HG03575 (cell line): ENCODE measurements around the gene KHSRP.
A peak's percentile ranks its signal among the peaks of the same experiment; 100 is the strongest.
"Not testable (repeated sequence)": the region's sequence is repeated elsewhere in the genome, so short reads cannot be mapped to it uniquely, and the experiment has no call there.

Source experiments
- ATAC-seq: cut with Tn5 transposase; IDR thresholded peaks from one replicate; pipeline ENCODE4 v1.9.1; 2021; ENCODE audit not compliant: unreplicated experiment, insufficient number of reproducible peaks, low FRiP score; ENCODE audit errors: extremely low read depth

Gene KHSRP

DNA sequence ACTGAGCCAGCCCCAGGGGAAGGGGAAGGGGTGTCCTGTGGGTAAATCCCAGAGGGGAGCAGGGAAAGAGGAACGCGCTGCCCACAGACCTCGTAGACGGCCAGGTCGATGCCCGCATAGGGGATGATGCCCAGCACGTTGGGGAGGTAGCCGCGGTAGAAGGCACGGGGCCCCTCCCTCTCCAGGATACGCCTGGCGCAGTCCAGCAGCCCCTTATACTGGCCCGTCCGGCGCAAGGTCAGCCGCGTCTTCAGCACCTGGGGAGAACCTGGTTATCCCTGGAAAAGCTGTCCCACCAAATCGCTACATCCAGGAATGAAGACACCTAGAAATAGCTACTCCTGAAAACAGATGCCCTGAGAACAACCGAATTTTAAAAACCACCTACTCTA is 27.6 kb upstream of the KHSRP start:
- no peak for ATAC-seq

DNA sequence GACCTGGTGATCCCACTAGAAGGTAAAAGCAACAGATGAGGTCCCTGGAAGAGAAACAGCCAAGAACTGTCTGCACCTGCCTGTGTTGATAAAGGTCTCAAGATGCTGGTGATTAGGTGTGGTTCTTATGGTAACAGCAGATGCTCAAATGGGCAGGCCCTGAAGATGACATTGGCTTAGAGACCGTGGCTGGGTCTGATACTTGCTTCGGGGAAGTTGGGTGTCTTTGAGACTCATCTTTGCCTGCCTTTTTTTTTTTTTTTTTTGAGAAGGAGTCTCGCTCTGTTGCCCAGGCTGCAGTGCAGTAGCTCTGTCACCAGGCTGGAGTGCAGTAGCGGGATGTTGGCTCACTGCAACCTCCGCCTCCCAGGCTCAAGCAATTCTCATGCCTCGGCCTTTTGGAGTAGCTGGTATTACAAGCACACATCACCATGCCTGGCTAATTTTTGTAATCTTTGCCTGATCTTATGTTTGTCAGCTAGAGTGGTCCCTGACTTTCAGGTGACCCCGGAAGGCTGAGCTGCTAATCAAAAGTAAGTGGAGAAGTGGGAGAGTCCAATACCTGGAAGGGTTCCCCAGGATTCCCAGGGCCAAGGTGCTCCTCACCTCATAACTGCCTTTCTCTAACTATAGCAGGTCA is 27.1 kb upstream of the KHSRP start:
- no peak for ATAC-seq

DNA sequence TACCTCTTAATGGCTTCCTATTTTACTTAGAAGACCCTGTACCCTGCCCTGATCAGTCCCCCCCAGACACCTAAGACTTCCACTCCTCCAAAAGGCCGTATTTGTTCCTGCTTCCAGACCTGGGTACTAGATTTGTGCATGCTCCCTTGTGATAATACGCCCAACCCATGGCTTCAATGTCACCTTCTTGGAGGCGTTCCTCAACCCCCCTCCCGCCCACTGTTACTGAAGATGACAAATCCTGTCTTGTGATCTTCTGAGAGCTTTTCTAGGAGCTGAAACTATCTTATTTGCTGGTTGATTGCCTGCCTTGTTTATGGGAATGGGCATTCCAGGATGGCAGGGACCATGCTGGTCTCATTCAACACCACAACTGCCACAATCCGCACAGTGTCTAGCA is 25.6 kb upstream of the KHSRP start:
- no peak for ATAC-seq

DNA sequence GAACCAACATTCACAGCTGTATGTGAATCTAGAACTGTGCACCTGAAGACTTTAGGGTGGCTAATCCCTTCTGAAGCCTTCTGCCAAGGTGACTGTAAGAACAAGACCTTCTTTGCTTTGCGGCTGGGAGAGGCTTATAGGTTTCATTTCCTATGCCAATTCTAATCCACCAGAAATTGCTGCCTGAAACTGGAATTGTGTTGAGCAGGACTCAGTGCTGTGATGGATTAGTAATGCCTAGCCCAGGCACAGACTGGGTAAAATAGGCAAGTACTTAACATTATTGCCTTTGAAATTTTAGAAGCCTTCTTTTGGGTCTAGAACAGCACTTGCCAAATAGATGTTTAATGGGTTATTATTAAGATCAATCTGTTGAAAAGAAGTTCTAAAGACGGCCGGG is 23.4 kb upstream of the KHSRP start:
- no peak for ATAC-seq

DNA sequence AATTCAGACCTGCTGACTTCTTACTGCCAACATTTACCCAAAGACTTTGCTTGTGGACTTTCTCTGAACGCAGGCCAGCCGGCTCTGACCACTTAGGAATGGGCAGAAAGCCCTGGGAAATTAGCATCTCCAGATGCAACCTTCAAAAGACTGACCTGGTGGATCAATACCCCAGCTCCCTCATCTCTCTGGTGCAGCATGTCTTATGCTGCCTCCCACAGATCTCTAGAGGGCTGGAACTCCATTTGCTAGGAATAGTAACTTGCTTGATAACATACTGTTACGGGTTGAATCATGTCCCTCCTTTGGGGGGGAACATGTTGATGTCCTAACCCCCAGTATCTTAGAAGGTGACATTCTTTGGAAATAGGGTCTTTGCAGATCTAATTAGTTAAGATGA is 21.8 kb upstream of the KHSRP start:
- no peak for ATAC-seq

DNA sequence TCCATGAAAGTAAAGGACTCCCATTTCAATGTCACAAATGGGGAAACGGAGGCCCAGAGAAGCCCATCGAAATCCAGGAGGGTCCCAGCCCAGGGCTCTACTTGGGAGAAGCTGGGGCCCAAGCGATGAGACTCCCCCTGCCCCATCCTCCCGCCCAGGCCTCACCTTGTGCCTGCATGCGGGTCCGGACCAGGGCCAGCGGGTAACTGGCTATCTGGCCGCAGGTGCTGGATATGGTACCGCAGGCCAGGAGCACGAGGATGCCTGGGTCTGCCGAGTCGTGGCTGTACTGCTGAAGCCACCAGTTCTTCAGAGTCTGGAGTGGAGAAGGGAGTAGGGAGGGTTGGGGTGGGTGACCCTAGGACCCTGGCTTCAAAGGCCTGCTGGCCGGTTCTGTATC is 19.4 kb upstream of the KHSRP start:
- ATAC-seq, result no peak

DNA sequence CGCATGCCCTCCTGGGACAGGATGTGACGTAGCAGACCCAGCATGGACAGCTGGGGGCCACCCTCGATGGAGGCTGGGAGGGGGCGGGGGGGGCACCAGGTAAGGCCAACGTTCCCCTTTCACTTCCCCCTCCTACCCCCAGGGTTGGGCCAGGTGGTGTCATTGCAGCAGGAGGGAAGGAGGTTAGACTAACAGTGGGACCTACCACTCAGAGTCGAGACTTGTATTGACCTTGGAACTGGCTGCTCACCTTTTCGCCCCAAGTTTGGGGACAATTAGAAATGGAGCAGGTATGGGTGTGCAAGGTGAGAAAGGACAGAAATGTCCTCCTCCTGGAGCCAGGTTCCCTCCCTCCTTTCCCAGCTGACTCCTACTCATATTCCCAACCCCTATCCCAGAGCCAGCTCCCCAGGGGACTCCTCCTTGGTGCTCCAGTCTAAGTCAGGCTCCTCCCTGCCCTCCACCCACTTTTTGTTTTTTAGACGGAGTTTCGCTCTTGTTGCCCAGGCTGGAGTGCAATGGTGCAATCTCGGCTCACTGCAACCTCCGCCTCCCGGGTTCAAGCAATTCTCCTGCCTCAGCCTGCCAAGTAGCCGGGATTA is 17.6 kb upstream of the KHSRP start:
- no peak for ATAC-seq

DNA sequence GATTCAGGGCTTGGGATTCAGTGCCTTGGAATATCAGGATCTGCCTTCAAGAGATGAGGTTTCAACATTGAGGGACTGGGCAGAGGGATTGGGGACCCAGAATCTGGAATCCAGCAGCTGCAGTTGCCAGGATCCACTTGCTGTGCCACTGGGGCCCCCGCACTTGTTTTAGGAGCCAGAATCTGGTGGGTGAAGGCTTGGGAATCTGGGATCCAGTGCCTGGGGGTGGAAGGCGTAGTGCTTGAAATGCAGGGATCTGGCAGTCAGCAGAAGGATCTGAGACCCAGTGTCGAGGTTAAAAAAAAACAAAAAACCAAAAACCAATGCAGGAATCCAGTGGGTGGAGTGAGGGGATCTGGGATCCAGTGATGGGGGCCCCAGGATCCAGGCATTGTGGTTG is 16.3 kb upstream of the KHSRP start:
- no peak for ATAC-seq

DNA sequence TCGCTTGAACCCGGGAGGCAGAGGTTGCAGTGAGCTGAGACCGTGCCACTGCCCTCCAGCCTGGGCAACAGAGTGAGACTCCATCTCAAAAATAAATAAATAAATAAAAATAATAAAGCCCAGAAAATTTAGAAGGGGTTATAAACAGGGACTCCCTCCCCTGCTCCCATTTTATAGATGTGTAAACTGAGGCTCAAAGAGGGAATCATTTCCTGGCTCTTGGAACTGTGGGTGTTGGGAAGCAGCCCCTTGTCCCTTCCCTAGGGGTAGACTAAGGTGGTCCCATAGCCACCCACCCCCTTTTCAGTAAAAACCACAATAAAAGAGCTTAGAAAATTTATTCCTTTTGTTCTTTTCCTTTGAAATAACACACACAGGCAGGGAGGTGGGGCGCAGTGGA is 15.1 kb upstream of the KHSRP start:
- ATAC-seq, result no peak

DNA sequence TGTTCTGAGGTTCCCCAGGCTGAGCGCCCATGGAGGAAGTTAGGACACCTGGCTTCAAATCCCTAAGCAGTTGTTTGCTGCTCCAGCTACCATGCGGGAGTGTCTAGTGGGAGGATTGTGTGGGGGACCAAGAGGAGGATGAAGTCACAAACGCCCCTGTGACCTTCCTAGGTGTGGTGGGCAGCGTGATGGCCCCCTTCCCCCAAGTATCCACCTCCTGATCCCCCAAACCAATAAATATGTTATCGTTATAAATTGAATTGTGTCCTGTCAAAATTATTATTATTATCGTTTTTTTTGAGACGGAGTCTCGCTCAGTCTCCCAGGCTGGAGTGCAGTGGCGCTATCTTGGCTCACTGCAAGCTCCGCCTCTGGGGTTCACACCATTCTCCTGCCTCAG is 9.1 kb upstream of the KHSRP start, which contains the start of gene SLC25A41:
TSS of gene SLC25A41 (minus strand) at position 101 of the 400 bp plus-strand sequence. CDS start at position 31, 70 bp downstream.
- ATAC-seq, result no peak

DNA sequence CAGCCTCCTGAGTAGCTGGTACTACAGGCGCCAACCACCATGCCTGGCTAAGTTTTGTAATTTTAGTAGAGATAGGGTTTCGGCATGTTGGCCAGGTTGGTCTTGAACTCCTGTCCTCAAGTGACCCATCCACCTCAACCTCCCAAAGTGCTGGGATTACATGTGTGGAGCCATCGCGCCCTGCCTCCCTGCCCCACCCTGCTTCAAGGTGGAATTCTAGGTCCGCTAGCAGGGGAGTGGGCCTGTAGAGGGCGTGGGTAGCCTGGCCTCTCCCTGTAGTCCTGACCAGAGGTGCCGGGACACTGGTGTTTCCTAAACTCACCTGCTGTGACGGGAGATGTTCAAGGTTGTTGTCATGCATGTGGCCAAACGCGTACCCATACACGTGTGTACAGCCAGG is 8.6 kb upstream of the KHSRP start:
- no peak for ATAC-seq

DNA sequence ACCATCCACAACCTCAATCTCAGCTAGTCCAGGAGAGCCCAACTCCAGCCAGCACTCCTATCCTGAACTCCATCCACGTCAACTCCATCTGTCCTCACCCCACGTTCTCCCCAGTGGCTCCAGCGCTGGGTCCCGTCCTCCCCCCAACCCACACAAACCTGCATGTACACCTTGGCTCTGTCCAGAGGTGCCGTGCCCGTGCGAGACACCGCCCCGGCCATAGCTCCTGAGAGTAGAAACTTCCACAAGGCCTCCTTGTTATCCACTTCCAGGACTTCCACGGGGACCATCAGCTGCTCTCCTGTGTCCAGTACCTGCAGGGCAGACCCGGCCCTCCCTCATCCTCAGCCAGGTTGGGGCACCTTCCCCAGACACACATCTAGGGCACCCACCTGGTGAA is 7.3 kb upstream of the KHSRP start:
- no peak for ATAC-seq

DNA sequence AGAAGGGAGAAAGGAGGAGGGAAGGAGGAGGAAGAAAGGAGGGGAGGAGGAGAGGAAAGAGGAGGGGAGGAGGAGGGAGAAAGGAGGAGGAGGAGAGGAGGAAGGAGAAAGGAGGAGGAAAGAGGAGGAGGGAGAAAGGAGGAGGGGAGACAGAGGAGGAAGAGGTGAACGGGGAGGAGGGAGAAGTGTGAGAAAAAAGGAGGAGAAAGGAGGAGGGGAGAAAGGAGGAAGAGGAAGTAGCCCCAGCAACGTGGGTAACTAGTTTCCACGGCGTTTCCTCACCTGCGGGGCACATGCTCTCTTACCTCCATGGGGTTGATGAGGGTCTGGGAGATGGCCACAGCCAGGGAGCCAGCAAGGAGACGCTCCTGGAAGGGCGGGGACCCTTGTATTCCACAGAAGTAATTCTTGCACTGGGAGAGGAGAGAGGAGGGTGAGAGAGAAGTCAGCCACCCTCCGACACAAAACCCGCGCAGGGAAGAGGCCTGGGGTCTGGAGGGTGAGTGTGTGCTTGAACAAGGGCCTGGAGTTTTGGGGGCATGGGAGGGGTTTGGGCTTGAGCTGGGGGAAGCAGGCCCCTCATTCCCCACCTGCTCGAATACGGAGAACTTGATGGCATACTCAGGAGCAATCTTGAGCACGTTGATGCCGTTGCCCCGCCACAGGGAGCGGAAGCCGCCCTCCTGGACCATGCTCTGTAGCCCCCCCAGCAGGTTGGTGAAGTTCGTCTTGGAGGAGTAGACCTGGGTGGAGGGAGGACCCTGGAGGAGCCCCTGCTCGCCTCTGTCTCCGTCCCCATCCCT is 5.0 kb upstream of the KHSRP start:
- ATAC-seq, result no peak

DNA sequence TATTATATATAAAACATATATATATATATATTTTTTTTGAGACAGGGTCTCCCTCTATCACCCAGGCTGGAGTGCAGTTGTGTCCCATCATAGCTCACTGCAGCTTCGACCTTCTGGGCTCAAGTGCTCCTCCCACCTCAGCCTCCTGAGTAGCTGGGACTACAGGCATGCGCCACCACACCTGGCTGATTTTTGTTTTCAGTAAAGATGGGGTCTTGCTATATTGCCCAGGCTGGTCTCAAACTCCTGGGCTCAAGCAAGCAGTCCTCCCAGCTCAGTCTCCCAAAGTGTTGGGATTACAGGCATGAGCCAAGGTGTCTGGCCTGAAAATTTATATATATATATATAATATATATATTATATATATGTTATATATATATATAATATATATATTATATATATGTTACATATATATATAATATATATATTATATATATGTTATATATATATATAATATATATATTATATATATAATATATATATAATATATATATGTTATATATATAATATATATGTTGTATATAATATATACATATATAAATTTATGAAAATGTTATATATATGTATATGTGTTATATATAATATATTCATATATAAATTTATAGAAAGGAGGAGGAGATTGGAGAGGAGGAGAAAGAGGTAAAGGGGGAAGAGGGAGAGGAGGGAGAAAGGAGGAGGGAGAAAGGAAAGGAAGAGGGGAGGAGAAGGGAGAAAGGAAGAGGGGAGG is 4.2 kb upstream of the KHSRP start:
- ATAC-seq, result not testable (repeated sequence)

DNA sequence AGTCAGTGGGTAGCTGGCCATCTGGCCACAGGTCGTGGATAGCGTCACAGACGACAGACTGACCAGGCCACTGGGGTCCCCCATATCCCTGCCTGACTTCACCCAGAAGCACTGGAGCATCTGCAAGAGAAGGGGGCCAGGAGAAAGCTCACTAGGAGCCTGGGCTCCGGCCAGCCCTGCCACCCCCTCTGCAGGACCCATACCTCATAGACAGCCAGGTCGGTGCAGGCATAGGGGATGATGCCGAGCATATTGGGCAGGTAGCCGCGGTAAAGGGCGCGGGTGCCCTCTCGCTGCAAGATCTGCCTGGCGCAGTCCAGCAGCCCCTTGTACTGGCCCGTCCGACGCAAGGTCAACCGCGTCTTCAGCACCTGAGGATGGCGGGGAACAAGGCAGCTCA is 2.5 kb upstream of the KHSRP start:
- no peak for ATAC-seq

DNA sequence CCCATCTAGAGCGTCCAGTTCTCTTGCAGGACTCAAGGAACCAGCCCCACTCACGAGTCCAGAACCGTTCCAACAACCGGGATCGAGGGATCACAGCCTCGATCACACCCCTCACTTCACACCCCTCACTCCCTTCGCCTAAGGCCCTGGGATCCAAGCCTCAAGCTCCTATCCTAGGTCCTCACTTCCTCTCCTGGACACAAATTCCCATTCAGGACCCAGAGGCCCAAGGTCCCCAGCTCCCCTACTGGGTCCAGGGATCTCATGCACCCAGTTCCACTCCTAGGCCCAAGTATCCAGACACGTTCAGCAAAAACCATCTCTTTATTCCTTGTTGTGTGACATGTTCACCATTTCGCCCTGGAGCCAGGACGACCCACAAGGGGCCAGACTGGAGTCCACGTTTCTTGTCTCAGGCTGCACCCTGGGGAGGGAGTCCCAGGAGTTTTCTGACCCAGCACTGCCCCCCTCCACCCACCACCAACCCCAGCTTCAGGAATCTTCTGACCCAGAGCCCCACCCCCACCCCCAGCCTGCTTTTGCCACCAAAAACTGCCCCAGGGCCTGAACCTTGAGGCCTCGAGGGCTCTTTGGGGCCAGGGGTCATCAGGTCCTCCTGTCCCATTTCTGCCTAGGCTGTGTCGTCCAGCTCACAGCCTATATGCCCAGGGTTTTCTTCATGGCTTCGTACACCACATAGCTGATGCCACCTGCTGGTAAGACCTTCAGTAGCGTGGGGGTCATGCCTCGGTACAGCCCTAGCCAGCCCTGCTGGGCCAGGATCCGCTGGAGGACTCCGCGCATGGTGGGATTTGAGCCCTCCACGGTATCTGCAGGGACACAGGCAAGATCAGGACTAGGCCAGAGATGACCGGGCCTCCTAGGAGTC is 1.4 kb upstream of the KHSRP start:
- ATAC-seq, result no peak

DNA sequence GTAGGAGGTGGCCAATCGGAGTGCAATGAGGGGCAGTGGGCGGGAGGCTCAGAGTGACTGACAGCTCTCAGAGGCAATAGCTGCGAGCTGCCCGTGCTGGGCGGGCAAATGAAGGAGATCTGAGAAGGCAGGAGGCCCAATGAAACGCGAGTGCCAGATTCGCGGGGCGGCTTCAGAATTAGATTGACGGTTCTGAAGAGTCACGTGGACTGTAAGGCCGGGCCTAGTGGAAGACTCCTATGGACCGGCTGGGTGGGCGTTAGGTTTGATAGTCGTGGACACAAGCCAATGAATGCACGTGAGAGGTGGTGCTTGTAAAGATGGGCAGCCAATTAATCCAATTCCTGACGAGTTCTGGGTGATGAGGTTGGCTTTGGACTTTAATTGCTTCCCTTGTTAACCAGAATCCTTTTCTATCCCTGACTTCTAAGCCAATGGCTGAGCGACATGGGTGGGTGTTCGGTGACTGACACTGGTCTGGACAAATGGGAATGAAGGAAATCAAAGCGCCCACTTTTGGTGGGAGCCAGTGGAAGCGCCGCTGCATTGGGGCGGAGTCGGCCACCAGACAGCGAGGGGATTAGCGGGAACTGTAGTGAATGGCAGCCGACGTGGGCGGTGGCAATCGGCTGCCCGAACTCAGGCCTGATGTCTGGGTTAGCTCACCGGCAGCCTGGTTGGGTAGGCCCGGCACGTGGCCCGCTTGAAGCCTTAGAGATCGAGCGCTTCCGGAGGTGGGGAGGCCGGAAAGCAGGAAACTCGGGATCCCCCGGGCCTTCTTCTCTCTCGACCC is 524 bp upstream of the KHSRP start:
- ATAC-seq, result peak; percentile 69
